ENCODE results near the gene FBXL4.

The FBXL4 gene

GRCh38 chr6:98971303-98971702, 23.6 kb upstream of the FBXL4 start:
- no peak overlapping the region for H3K4me3 ChIP-seq (replicated peaks; ENCODE audit: low read depth, low read length)
- no peak for TF ChIP-seq CTCF (IDR thresholded peaks at IDR 0.05; ENCODE audit: low read length, missing control alignments)
- DNase-seq (ENCODE audit: low read depth): no peak

GRCh38 chr6:98970469-98970868, 22.7 kb upstream of the FBXL4 start:
- no peak for TF ChIP-seq CTCF (IDR thresholded peaks at IDR 0.05; ENCODE audit: low read length, missing control alignments)
- no peak for DNase-seq (ENCODE audit: low read depth)
- no peak overlapping the region for H3K4me3 ChIP-seq (replicated peaks; ENCODE audit: low read depth, low read length)

- TF ChIP-seq CTCF (IDR thresholded peaks at IDR 0.05; ENCODE audit: low read length, missing control alignments): no peak
- no peak for DNase-seq (ENCODE audit: low read depth)
- H3K4me3 ChIP-seq (replicated peaks; ENCODE audit: low read depth, low read length): no peak overlapping the region
These were observed 19.9 kb upstream of the FBXL4 start for GRCh38 chr6:98967616-98968015.

- no peak for TF ChIP-seq CTCF (IDR thresholded peaks at IDR 0.05; ENCODE audit: low read length, missing control alignments)
- no peak overlapping the region for H3K4me3 ChIP-seq (replicated peaks; ENCODE audit: low read depth, low read length)
These were observed 11.9 kb upstream of the FBXL4 start for GRCh38 chr6:98959631-98960030.

GRCh38 chr6:98958776-98959175, 11.0 kb upstream of the FBXL4 start:
- TF ChIP-seq CTCF (IDR thresholded peaks at IDR 0.05; ENCODE audit: low read length, missing control alignments): no peak
- DNase-seq (ENCODE audit: low read depth): no peak
- H3K4me3 ChIP-seq (replicated peaks; ENCODE audit: low read depth, low read length): no peak overlapping the region

More at GRCh38 chr6:98959631-98960030, 11.9 kb upstream of the FBXL4 start:
- DNase-seq (ENCODE audit: low read depth): no peak

- DNase-seq (ENCODE audit: low read depth): peak; percentile 30
- no peak for TF ChIP-seq CTCF (IDR thresholded peaks at IDR 0.05; ENCODE audit: low read length, missing control alignments)
These were observed 9.7 kb upstream of the FBXL4 start for GRCh38 chr6:98957450-98957849.

GRCh38 chr6:98949589-98949988, 1.8 kb upstream of the FBXL4 start:
- no peak for TF ChIP-seq CTCF (IDR thresholded peaks at IDR 0.05; ENCODE audit: low read length, missing control alignments)
- no peak for DNase-seq (ENCODE audit: low read depth)
- no peak overlapping the region for H3K4me3 ChIP-seq (replicated peaks; ENCODE audit: low read depth, low read length)

More at GRCh38 chr6:98957450-98957849, 9.7 kb upstream of the FBXL4 start:
- H3K4me3 ChIP-seq (replicated peaks; ENCODE audit: low read depth, low read length): no peak overlapping the region
